Esophagus squamous epithelium (tissue), 5 donors: ENCODE data around the gene ANK2. TPM values are rescaled to one million over a fixed set of nuclear protein-coding genes. Genes with fewer than 3 reads are reported as not detected.

ENCODE experiments used
- DNase-seq: peaks from one replicate; lab custom pipeline; 2025; lab: John Stamatoyannopoulos, UW
- H3K27ac ChIP-seq, 4 donors: fragments of 200-600 bp; sonication (generic); one replicate each; pipeline ENCODE4 v1.5.1; 2016 to 2019; ENCODE audit warnings: mild to moderate bottlenecking in 1 of 4
- H3K27me3 ChIP-seq, 4 donors: fragments of 200-600 bp; sonication (generic); 1 replicate in 3 of 4; 2 replicates in 1 of 4; pipeline versions ENCODE4 v1.5.1 to v1.6.0; 2017 to 2021; ENCODE audit warnings: antibody characterized with exemption in 1 of 4
- H3K36me3 ChIP-seq, 3 donors: fragments of 200-600 bp; sonication (generic); one replicate each; pipeline ENCODE4 v1.5.1; 2016 to 2019
- H3K4me1 ChIP-seq, 3 donors: fragments of 200-600 bp; sonication (generic); one replicate each; pipeline ENCODE4 v1.5.1; 2017 to 2019
- H3K4me3 ChIP-seq, 4 donors: fragments of 200-600 bp; sonication (generic); 1 replicate in 3 of 4; 2 replicates in 1 of 4; pipeline ENCODE4 v1.5.1; 2016 to 2019; ENCODE audit warnings: mild to moderate bottlenecking in 2 of 4, moderate library complexity in 1 of 4
- H3K9me3 ChIP-seq, 3 donors: fragments of 200-600 bp; sonication (generic); one replicate each; pipeline ENCODE4 v1.5.1; 2016 to 2019
- POLR2A ChIP-seq, 4 donors: fragments of 450-650 bp; IDR thresholded peaks; one replicate each; pipeline ENCODE4 v1.6.1; 2017; ENCODE audit warnings: antibody characterized with exemption in 4 of 4, mild to moderate bottlenecking in 4 of 4, moderate library complexity in 3 of 4
- WGBS, 2 donors: methylation state at CpG; one replicate each; pipeline ENCODE4 v1.1.5; 2018; 5-methylcytosine and 5-hydroxymethylcytosine counted together
- intact Hi-C: fragments of 100-400 bp; cut with DNase I; formaldehyde crosslinking; loops from one replicate; pipeline ENCODE4 v1.15.0; 2022
- total RNA-seq, 4 donors: library from RNA; depleted of rRNA; stranded (reverse); fragments of >200 nt; gene quantifications; one replicate each; pipeline ENCODE4 v1.1.0, GENCODE V29; 2016
- TF ChIP-seq, protein P1 (sequence below), 6 experiments: fragments of 450-650 bp in 4 of 6; fragments of 200-600 bp in 2 of 6; sonication (generic) in 2 of 6; IDR thresholded peaks; one replicate each; pipeline ENCODE4 v1.5.1; 2016 to 2019; ENCODE audit warnings: antibody characterized with exemption in 6 of 6, mild to moderate bottlenecking in 4 of 6, moderate library complexity in 4 of 6
- donor health status: DM: yes; HTN: yes; CAD: no.

The ANK2 gene
- total RNA-seq, 4 donors from 2014 or later: 1.4 to 20.8 (median 9.6) TPM

DNA sequence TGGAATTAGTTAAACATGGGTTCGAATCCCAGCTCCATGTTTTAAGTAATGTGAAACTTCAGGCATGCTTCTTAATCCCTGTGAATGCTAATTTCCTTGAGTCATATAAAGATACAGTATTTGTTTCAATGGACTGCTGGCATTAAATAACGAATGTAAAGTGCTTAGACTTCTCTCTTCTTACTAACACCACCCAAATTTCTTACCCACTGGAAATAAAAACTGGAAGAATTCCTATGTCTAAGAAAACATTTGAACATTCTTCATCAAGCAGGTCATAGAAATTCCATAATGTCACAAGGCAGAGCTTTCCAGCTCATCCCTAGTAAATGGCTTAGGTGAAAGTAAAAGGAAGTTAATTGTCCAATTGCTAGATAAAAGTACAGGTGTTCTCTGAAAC lies 172.5 kb downstream of the ANK2 start:
- no peaks in the 10 kb centered on the region for H3K27me3 ChIP-seq
- no peaks in the 10 kb centered on the region for H3K36me3 ChIP-seq
- H3K4me3 ChIP-seq: no peak overlapping the region
- no peaks in the 10 kb centered on the region for H3K4me1 ChIP-seq
- intact Hi-C loops: no loop called here
- no peaks in the 10 kb centered on the region for H3K9me3 ChIP-seq
- no peak overlapping the region for H3K27ac ChIP-seq
- DNase-seq: no peak
- no peak for TF ChIP-seq POLR2A (IDR thresholded peaks at IDR 0.05)
- TF ChIP-seq, protein P1, sequence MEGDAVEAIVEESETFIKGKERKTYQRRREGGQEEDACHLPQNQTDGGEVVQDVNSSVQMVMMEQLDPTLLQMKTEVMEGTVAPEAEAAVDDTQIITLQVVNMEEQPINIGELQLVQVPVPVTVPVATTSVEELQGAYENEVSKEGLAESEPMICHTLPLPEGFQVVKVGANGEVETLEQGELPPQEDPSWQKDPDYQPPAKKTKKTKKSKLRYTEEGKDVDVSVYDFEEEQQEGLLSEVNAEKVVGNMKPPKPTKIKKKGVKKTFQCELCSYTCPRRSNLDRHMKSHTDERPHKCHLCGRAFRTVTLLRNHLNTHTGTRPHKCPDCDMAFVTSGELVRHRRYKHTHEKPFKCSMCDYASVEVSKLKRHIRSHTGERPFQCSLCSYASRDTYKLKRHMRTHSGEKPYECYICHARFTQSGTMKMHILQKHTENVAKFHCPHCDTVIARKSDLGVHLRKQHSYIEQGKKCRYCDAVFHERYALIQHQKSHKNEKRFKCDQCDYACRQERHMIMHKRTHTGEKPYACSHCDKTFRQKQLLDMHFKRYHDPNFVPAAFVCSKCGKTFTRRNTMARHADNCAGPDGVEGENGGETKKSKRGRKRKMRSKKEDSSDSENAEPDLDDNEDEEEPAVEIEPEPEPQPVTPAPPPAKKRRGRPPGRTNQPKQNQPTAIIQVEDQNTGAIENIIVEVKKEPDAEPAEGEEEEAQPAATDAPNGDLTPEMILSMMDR (IDR thresholded peaks at IDR 0.05): no peak
- WGBS, 2 donors: 35 to 39% methylated on average over 2 of the region's 2 CpGs

DNA sequence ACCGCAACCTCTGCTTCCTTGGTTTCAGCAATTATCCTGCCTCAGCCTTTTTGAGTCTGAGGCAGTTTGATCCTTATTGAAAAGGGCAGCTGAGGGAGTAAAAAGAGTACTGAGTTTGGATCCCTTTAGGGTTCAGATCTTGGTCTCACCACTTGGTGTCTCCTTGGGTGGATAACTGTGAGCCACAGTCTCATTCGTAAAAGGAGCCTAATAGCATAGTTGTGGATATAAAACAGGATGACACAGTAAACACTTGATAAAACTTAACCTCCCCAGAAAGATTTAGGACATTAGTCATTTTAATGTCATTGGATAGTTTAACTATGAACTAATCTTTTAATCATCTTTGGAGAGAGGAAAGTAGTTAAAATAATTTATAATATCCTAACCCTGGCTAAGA lies 173.0 kb downstream of the ANK2 start:
- intact Hi-C loops: no loop called here
- no peak for TF ChIP-seq POLR2A (IDR thresholded peaks at IDR 0.05)
- TF ChIP-seq, protein P1 (IDR thresholded peaks at IDR 0.05): no peak
- Histone ChIP-seq H3K4me1 (no peaks in the 10 kb centered on the region), H3K27me3 (no peaks in the 10 kb centered on the region), H3K27ac (no peak overlapping the region), H3K4me3 (no peak overlapping the region), H3K36me3 (no peaks in the 10 kb centered on the region), H3K9me3 (no peaks in the 10 kb centered on the region)
- 71 to 74% methylated on average over 2 of the region's 2 CpGs for WGBS, 2 donors
- DNase-seq: no peak

DNA sequence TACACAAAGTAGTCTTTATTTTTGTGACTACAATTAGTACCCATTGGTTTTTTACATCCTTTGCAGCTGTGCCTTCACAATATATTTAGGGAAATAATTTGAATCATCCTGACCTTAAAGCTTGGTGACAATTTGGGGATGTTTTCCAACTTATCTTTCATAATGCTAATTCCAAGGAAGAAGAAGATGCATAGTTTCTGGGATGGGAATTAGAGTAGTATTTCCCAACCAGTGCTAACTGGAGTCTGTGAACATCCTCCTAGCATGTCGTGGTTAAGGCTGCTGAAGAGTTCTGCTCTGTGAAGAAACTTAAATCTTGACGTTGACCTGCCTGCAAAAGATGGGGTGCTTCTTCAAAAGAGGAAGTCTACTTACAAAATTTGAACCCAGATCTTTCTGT lies 173.5 kb downstream of the ANK2 start:
- WGBS, 2 donors: 54 to 69% methylated on average over 2 of the region's 2 CpGs
- intact Hi-C loops: no loop called here
- no peak for DNase-seq
- Histone ChIP-seq H3K27ac (no peak overlapping the region), H3K27me3 (no peaks in the 10 kb centered on the region), H3K4me1 (no peaks in the 10 kb centered on the region), H3K36me3 (no peaks in the 10 kb centered on the region), H3K4me3 (no peak overlapping the region), H3K9me3 (no peaks in the 10 kb centered on the region)
- no peak for TF ChIP-seq POLR2A (IDR thresholded peaks at IDR 0.05)
- TF ChIP-seq, protein P1 (IDR thresholded peaks at IDR 0.05): no peak

DNA sequence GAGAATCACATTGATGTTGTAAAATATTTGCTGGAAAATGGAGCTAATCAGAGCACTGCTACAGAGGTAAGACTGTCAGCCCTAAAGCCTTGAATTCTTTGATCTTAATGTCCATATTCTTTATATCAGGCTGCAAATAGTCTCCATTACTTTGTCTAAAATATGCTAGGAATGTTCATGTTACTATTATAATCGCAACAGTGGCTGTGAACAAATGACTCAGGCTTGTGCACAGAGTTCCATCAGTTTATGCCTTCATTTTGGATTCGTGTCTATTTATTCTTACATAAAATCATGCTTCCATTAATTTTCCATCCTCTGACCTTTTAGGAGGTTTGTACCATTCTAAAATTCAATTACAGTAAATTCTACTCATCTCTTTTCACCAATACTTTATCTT lies 182.7 kb downstream of the ANK2 start:
- no peak overlapping the region for H3K4me3 ChIP-seq
- 53 to 63% methylated on average over 2 of the region's 2 CpGs for WGBS, 2 donors

DNA sequence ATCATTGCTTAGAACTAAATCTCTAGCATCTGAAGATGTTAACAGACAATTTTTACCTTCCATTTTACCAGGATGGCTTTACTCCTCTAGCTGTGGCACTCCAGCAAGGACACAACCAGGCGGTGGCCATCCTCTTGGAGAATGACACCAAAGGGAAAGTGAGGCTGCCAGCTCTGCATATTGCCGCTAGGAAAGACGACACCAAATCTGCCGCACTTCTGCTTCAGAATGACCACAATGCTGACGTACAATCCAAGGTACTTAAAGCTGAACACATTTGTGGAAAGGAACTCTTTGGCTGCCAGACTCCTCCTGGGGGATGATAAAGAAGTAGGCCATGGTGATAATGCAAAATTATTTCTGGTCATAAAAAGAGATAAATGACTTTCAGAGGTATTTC lies 187.5 kb downstream of the ANK2 start:
- Histone ChIP-seq H3K27ac (no peak overlapping the region), H3K4me3 (no peak overlapping the region), H3K9me3 (no peaks in the 10 kb centered on the region), H3K4me1 (no peaks in the 10 kb centered on the region), H3K27me3 (no peaks in the 10 kb centered on the region), H3K36me3 (no peaks in the 10 kb centered on the region)
- no peak for DNase-seq
- WGBS, 2 donors: 84 to 96% methylated on average over 5 of the region's 5 CpGs
- intact Hi-C loops: no loop called here
- TF ChIP-seq, protein P1 (IDR thresholded peaks at IDR 0.05): no peak
- TF ChIP-seq POLR2A (IDR thresholded peaks at IDR 0.05): no peak

More for the DNA sequence above, 182.7 kb downstream of the ANK2 start:
- no peak overlapping the region for H3K27ac ChIP-seq
- no peaks in the 10 kb centered on the region for H3K9me3 ChIP-seq
- H3K36me3 ChIP-seq: no peaks in the 10 kb centered on the region
- DNase-seq: no peak
- no peak for TF ChIP-seq POLR2A (IDR thresholded peaks at IDR 0.05)
- TF ChIP-seq, protein P1 (IDR thresholded peaks at IDR 0.05): no peak
- H3K4me1 ChIP-seq: no peaks in the 10 kb centered on the region
- intact Hi-C loops: no loop called here
- H3K27me3 ChIP-seq: no peaks in the 10 kb centered on the region
